Measurements from ENCODE around the gene THEM4.

THEM4 gene

DNA sequence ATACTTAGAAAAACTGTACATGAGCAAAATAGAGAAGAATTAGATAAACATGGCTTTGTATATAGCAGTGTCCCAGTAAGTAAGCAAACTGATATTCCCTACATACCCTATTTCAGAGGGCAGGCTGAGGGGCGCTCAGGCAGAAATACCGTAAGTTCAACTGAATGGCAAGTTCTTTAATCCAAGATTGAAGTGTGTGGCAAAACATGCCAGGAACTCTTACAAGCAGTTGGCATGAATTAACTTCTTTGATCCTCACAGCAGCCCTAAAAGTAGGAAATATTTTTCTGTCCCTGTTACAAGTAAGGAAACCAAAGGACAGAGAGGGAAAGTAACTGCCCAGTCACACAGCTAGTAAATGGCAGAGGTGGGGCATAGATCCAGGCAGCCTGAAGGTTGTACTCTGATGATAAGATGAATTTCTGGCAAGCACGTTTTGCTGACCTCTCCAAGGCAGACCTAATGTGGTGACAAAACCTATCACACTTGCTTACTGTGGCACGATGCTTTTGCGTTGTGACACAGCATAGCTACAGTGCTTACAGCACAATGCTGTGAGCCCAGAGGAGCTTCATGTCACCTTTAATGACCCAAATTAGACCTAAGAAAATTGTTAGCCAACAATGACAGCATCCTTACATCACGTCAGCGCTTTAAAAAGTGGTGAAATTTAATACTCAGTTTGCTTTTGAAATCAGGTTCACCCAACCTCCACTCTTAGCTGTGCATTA is 35.0 kb upstream of the THEM4 start:
- in situ Hi-C loops (cut with HindIII; ENCODE audit: low pct_unique_long_range_greater_than_20kb, low sequenced_read_pairs): no loop called here
- no peak for TF ChIP-seq JUND (IDR thresholded peaks at IDR 0.05; ENCODE audit: low read depth)
- DNase-seq (ENCODE audit: low read depth in 1 of 2, low spot score in 1 of 2): no peak

DNA sequence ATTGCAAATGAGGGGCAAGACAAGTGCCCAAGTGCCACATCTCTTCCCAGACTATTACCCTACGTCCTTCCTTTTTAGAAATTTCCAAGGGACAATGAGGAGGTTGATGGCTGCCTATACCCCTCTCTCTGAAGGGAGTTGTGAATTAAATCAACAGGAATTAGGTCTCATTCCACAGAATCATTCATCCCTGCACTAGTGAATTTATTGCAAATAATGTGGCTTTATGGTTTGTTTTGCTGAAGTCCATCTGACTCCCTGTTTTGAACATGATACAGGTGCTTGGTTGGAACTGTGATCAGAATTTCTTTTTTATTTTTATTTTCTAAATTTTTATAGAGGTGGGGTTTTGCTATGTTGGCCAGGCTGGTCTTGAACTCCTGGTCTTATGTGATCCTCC is 34.3 kb upstream of the THEM4 start:
- no peak for DNase-seq (ENCODE audit: low read depth in 1 of 2, low spot score in 1 of 2)
- TF ChIP-seq JUND (IDR thresholded peaks at IDR 0.05; ENCODE audit: low read depth): no peak
- in situ Hi-C loops (cut with HindIII; ENCODE audit: low pct_unique_long_range_greater_than_20kb, low sequenced_read_pairs): no loop called here

DNA sequence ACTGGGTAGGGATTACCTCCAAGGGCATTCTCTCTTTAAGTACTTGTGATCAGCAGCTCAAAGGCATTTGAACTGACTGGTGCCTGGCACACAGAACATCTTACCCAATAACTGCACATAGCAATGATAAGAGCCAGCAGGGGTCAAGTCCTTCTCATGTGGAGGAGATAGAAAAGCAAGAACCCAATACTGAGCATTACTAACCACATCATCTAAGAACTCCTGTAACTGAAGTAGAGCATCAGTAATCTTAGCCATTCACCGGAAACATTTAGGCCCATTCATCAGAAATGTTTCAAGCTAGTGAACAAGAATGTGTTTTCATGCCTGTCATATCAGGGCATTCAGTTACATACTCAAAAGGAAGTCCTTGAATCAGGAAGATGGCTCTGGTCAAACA is 33.6 kb upstream of the THEM4 start:
- TF ChIP-seq JUND (IDR thresholded peaks at IDR 0.05; ENCODE audit: low read depth): no peak
- in situ Hi-C loops (cut with HindIII; ENCODE audit: low pct_unique_long_range_greater_than_20kb, low sequenced_read_pairs): no loop called here
- no peak for DNase-seq (ENCODE audit: low read depth in 1 of 2, low spot score in 1 of 2)

DNA sequence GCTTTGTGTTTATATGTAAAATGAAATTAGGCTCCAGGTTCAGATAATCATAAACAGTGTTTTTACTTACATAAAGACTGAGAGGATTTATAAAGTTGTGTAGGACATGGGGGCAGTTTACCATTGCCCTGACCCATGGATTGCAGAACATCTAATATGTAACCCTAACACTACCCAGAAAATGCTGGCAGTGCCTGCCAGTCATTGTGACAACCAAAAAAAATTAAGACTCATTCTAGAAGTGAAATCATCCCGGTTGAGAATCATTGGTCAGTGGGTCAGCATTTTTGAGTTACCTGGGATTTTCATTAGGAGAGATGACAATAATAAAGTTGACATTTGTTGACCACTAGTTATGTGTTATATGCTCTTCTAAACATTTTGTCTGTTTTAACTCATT is 31.2 kb upstream of the THEM4 start:
- in situ Hi-C loops (cut with HindIII; ENCODE audit: low pct_unique_long_range_greater_than_20kb, low sequenced_read_pairs): no loop called here
- no peak for DNase-seq (ENCODE audit: low read depth in 1 of 2, low spot score in 1 of 2)
- no peak for TF ChIP-seq JUND (IDR thresholded peaks at IDR 0.05; ENCODE audit: low read depth)

DNA sequence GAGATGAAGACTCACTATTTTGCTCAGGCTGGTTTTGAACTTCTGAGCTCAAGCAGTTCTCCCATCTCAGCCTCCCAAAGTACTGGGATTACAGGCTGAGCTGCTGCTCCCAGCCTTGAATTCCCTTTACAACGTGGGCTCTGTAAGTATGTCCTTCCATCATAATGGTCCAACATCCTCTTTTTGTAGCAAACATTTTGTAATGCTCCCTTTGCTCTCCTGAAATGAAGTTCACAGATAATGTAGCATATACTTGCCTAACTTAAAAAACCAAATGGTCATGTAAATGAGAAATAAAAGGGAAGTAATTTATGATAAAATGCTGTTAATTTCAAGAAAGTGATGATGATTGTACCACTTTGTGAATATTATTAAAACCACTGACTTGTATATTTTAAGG is 30.5 kb upstream of the THEM4 start:
- DNase-seq (ENCODE audit: low read depth in 1 of 2, low spot score in 1 of 2): no peak
- no peak for TF ChIP-seq JUND (IDR thresholded peaks at IDR 0.05; ENCODE audit: low read depth)
- in situ Hi-C loops (cut with HindIII; ENCODE audit: low pct_unique_long_range_greater_than_20kb, low sequenced_read_pairs): no loop called here

DNA sequence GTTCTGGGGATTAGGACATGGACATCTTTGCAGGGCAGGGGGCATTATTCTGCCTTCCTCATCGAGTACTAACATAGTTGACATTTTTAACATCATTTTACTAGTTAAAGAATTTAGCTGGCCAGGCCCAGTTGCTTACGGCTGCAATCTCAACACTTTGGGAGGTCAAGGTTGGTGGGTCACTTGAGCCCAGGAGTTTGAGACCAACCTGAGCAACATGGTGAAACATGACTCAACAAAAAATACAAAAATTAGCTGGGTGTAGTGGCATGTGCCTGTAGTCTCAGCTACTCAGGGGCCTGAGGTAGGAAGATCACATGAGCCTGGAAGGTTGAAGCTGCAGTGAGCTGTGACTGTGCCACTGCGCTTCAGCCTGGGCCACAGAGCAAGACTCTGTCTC is 29.8 kb upstream of the THEM4 start:
- no peak for TF ChIP-seq JUND (IDR thresholded peaks at IDR 0.05; ENCODE audit: low read depth)
- DNase-seq (ENCODE audit: low read depth in 1 of 2, low spot score in 1 of 2): no peak
- in situ Hi-C loops (cut with HindIII; ENCODE audit: low pct_unique_long_range_greater_than_20kb, low sequenced_read_pairs): no loop called here

DNA sequence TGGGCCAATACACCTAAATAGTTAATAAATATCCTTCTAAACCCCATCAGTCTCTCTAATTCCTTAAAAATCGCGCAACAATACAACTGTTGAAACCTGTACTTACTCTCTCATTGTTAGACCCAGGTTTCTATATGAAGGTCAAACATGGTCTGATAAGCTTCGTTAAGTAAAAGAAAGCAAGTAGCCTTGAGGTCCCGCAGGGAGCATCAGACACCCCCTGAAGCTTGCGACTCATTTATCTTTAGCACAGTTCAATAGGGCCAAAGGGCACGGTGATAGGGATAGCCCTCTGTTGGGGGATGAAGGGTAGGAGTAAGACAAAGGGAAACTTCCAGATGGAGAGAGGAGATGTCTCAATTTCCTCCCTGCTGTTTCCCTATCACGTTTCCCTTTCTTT is 27.3 kb upstream of the THEM4 start:
- in situ Hi-C loops (cut with HindIII; ENCODE audit: low pct_unique_long_range_greater_than_20kb, low sequenced_read_pairs): no loop called here
- no peak for DNase-seq (ENCODE audit: low read depth in 1 of 2, low spot score in 1 of 2)
- no peak for TF ChIP-seq JUND (IDR thresholded peaks at IDR 0.05; ENCODE audit: low read depth)

DNA sequence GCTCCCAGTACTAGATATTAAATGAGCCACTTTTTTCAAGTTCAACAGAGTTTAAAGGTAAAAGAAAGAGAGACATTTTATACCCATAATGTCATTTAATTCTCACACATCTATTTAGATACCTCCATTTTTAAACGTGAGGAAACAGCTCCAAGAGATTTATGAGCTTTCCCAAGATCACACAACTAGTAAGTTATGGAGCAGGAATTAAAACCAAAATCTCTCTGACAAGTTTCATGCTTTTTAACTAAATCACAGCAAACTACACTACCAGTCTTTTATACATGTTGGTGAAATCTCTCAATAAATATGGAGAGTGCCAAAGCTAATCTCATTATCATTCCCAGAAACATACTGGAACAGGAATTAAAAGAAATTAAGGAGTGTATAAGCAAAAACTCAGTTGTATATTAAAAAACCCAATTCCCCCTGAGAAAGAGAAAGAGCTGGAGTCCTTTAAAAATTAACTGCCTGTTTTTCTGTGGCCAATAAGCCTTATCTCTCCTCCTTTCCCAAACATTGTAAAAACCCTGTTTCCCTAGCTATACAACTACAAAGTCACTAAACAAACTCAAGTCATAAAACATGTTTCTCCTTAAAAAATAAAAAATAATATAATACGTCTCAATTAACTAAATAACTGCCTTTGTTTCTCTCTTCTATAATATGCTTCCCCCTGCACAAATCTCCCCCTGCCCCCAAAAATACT is 26.7 kb upstream of the THEM4 start:
- no peak for TF ChIP-seq JUND (IDR thresholded peaks at IDR 0.05; ENCODE audit: low read depth)
- DNase-seq (ENCODE audit: low read depth in 1 of 2, low spot score in 1 of 2): no peak
- in situ Hi-C loops (cut with HindIII; ENCODE audit: low pct_unique_long_range_greater_than_20kb, low sequenced_read_pairs): no loop called here

DNA sequence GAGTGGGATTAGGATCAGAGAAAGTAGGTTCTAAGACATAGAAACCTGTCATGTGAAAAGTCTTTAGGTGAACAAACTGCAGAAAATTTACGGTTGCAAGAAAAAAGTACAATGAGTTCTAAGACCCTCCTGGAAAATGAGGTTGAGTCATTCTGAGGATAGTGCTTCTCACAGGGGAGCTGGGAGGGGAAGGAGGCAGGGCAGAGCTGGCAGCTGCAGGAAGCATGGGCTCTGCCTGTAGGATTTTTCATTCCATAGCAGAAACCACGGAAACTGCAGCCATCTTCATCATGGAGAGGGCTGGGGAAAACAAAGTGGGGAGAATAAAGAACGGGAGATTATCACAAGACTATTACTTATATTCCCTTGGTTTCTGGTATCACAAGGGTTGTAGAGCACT is 25.8 kb upstream of the THEM4 start:
- TF ChIP-seq JUND (IDR thresholded peaks at IDR 0.05; ENCODE audit: low read depth): no peak
- no peak for DNase-seq (ENCODE audit: low read depth in 1 of 2, low spot score in 1 of 2)
- in situ Hi-C loops (cut with HindIII; ENCODE audit: low pct_unique_long_range_greater_than_20kb, low sequenced_read_pairs): no loop called here

DNA sequence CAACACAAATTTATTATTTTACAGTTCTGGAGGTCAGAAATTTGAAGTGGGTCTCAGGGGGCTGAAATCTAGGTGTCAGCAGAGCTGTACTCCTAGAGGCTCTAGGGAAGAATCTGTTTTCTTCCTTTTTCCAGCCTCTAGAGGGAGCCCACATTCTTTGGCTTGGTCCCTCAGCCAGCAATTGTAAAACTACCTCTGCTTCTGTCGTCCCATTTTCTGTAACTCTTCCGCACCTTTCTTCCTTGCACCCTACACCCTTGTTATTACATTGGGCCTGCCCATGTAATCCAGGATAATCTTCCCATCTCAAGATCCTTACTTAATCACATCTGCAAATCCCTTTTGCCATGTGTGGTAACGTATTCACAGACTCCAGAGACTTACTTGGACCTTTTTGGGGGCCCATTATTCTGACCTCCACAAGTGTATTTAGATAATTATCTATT is 24.8 kb upstream of the THEM4 start:
- in situ Hi-C loops (cut with HindIII; ENCODE audit: low pct_unique_long_range_greater_than_20kb, low sequenced_read_pairs): no loop called here
- TF ChIP-seq JUND (IDR thresholded peaks at IDR 0.05; ENCODE audit: low read depth): no peak
- DNase-seq (ENCODE audit: low read depth in 1 of 2, low spot score in 1 of 2): peak in 1 of 2 experiments; percentile 86

DNA sequence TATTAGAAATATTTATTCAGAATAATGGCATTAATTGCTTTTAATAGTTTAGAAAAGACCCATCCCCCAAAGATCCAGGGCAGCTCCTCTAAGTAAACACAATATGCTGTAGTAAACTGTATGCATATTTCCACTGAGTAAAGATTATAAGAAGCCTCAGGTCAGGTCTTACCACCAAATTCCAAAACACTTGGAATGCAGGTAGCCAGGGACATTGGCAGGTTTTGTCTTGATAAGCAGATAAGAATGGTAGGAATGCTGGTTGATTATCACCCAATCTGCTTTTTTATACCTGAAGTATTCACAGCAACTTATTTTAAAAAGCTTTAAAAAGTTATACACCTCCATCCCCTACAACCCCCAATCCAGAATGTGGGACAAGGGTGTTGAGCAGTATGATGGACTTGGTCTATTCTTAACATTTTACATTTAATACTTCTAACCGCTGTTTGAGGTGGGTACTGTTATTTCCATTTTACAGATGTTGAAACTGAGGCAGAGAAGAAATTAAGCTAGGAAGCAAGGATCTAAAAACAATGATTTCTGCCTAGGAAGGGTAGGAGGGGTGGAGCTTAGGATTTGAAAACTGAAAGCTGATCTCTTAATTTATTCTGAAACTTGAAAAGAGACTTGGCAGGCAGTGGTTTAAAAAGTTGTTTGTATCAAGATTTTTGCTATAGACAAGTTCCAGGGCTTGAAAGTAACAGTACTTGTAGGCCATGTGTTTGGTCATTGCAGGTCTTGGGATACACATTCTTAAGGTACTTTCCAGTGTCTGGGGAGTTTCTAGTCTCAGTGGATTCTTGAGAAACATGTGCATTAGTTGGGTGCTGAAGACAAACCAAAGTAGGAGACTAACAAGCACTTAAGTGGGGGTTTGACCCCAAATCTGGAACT is 15.6 kb upstream of the THEM4 start:
- in situ Hi-C loops (cut with HindIII; ENCODE audit: low pct_unique_long_range_greater_than_20kb, low sequenced_read_pairs): no loop called here
- DNase-seq (ENCODE audit: low read depth in 1 of 2, low spot score in 1 of 2): peak in 1 of 2 experiments; percentile 77
- TF ChIP-seq JUND (IDR thresholded peaks at IDR 0.05; ENCODE audit: low read depth): peak; percentile 38; the same call in 1 of the 2 replicates

DNA sequence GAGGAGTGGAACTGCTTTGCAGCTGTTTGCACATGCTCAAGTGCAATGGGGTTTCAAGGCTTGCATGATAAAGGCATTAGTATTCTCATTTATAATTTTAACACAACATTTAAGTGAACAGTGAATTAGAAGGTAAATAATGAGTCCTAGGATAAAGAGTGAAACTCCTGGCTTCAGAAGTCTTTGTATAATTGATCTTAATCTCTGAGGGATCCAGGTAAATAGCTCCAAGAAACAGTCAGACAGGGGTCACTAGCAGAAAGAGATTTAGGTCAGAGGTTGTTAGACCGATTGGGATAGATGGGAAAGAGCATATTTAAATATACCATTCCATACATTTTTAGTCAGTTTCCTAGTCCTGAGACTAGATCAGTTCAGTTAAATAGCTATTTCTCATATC is 14.1 kb upstream of the THEM4 start:
- in situ Hi-C loops (cut with HindIII; ENCODE audit: low pct_unique_long_range_greater_than_20kb, low sequenced_read_pairs): no loop called here
- DNase-seq (ENCODE audit: low read depth in 1 of 2, low spot score in 1 of 2): peak in 1 of 2 experiments; percentile 35
- TF ChIP-seq JUND (IDR thresholded peaks at IDR 0.05; ENCODE audit: low read depth): peak; percentile 65

DNA sequence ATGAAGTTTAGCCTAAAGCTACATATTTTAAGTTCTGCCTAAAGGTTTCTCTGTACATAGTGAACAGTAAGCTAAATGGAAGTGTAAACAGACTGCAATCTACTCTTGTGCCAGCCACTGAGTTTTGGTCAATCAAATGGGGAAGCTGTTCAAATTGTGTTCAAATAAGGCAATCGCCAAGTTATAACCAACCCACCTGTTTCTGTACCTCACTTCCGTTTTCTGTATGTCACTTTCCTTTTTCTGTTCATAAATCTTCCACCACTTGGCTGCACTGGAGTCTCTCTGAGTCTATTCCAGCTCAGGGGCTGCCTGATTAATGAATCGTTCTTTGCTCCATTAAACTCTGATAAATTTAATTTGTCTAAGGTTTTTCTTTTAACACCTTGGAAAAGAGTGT is 10.8 kb upstream of the THEM4 start:
- no peak for TF ChIP-seq JUND (IDR thresholded peaks at IDR 0.05; ENCODE audit: low read depth)
- in situ Hi-C loops (cut with HindIII; ENCODE audit: low pct_unique_long_range_greater_than_20kb, low sequenced_read_pairs): no loop called here
- peak in 1 of 2 experiments; percentile 15 for DNase-seq (ENCODE audit: low read depth in 1 of 2, low spot score in 1 of 2)

Measured in T47D (cell line).